ENCODE measurements around the gene LRP6. TPM values are rescaled to one million over a fixed set of nuclear protein-coding genes. Genes with fewer than 3 reads are reported as not detected.

The LRP6 gene
- total RNA-seq, 1 experiment from 2014 or later: 6.7 TPM

DNA sequence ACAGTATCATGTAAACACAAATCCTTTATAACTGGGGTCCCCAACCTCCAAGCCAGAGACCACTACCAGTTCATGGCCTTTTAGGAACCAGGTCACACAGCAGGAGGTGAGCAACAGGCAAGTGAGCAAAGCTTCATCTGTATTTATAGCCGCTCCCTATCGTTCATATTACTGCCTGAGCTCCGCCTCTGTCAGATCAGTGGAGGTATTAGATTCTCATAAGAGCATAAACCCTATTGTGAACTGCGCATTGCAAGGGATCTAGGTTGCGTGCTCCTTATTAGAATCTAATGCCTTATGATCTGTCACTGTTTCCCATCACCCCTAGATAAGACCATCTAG lies 49.9 kb downstream of the LRP6 start:
- peaks cover 4% of the 10 kb centered on the region; the same call in 1 of the 2 replicates for H3K4me1 ChIP-seq (ENCODE audit: low read length)
- DNase-seq: no peak
- H3K27me3 ChIP-seq (ENCODE audit: low read length): no peaks in the 10 kb centered on the region
- H3K4me3 ChIP-seq (ENCODE audit: low read length): no peak overlapping the region
- no peak overlapping the region for H3K9ac ChIP-seq (ENCODE audit: low read length)
- no peaks in the 10 kb centered on the region for H3K36me3 ChIP-seq (ENCODE audit: insufficient read depth, low read length)
- no peak overlapping the region for H3K4me2 ChIP-seq (ENCODE audit: low read depth, low read length, poor library complexity, severe bottlenecking)
- no peaks in the 10 kb centered on the region for H3K79me2 ChIP-seq (ENCODE audit: low read length)
- peaks cover 29% of the 10 kb centered on the region for H4K20me1 ChIP-seq (ENCODE audit: insufficient read depth, low read depth, low read length)
- no peaks in the 10 kb centered on the region for H3K9me3 ChIP-seq (ENCODE audit: low read length)
- H3K9me2 ChIP-seq (replicated peaks; ENCODE audit: insufficient read depth, low read length): no peaks in the 10 kb centered on the region; the same call in 1 of the 2 replicates
- H2AFZ ChIP-seq (ENCODE audit: low read length): no peak overlapping the region
- no peak overlapping the region for H3K27ac ChIP-seq (ENCODE audit: low read length)

DNA sequence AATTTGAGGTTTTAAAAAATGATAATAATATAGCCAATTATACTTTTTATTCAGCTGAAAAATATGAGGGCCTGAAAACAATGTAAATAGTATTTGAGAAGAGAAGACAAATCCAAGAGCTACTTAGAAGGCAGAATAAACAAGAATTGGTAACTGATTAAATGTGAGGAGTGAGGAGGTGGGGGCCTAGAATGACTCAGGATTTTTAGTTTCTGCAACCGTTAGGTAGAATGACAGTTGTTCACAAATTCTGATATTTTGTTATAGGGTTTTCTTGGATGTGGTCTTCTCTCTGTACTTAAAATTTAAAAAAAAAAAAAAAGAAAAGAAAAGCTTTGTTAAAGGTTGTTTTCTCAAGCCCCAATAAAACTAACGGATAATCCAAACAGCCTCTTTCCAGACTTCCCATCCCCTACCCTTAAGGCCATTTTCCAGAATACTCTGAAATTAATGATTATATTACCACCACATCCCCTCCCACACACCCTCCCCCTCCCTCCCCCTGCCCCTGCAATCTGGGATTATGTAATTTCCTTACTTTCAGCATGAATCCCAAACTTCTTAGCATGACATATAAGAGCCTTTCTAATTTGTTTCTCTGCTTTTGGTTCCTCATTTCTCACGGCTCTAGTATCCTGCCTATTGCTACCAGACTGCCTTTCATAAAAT lies 50.4 kb downstream of the LRP6 start:
- DNase-seq: no peak
- Histone ChIP-seq H3K4me1 (ENCODE audit: low read length) (peaks cover 4% of the 10 kb centered on the region; the same call in 1 of the 2 replicates), H3K79me2 (ENCODE audit: low read length) (no peaks in the 10 kb centered on the region), H3K27ac (ENCODE audit: low read length) (no peak overlapping the region), H3K9me2 (replicated peaks; ENCODE audit: insufficient read depth, low read length) (no peaks in the 10 kb centered on the region; the same call in 1 of the 2 replicates), H3K4me2 (ENCODE audit: low read depth, low read length, poor library complexity, severe bottlenecking) (no peak overlapping the region), H2AFZ (ENCODE audit: low read length) (no peak overlapping the region), H4K20me1 (ENCODE audit: insufficient read depth, low read depth, low read length) (peaks cover 24% of the 10 kb centered on the region), H3K4me3 (ENCODE audit: low read length) (no peak overlapping the region), H3K9me3 (ENCODE audit: low read length) (no peaks in the 10 kb centered on the region), H3K27me3 (ENCODE audit: low read length) (no peaks in the 10 kb centered on the region), H3K36me3 (ENCODE audit: insufficient read depth, low read length) (no peaks in the 10 kb centered on the region), H3K9ac (ENCODE audit: low read length) (no peak overlapping the region)

GRCh38 chr12:12214635-12215131 lies 52.2 kb downstream of the LRP6 start:
- H3K4me2 ChIP-seq (ENCODE audit: low read depth, low read length, poor library complexity, severe bottlenecking): no peak overlapping the region

GRCh38 chr12:12214201-12214600 lies 52.6 kb downstream of the LRP6 start:
- no peak overlapping the region for H3K4me3 ChIP-seq (ENCODE audit: low read length)
- H3K9me3 ChIP-seq (ENCODE audit: low read length): no peaks in the 10 kb centered on the region
- H3K27me3 ChIP-seq (ENCODE audit: low read length): no peaks in the 10 kb centered on the region
- H3K4me2 ChIP-seq (ENCODE audit: low read depth, low read length, poor library complexity, severe bottlenecking): no peak overlapping the region
- no peaks in the 10 kb centered on the region; the same call in 1 of the 2 replicates for H3K9me2 ChIP-seq (replicated peaks; ENCODE audit: insufficient read depth, low read length)
- H2AFZ ChIP-seq (ENCODE audit: low read length): no peak overlapping the region
- H3K36me3 ChIP-seq (ENCODE audit: insufficient read depth, low read length): no peaks in the 10 kb centered on the region
- H3K27ac ChIP-seq (ENCODE audit: low read length): no peak overlapping the region
- H4K20me1 ChIP-seq (ENCODE audit: insufficient read depth, low read depth, low read length): peaks cover 7% of the 10 kb centered on the region; the same call in 1 of the 2 replicates
- H3K79me2 ChIP-seq (ENCODE audit: low read length): no peaks in the 10 kb centered on the region
- no peak overlapping the region for H3K9ac ChIP-seq (ENCODE audit: low read length)
- DNase-seq: no peak
- peaks cover 4% of the 10 kb centered on the region; the same call in 1 of the 2 replicates for H3K4me1 ChIP-seq (ENCODE audit: low read length)

More at GRCh38 chr12:12214635-12215131, 52.2 kb downstream of the LRP6 start:
- no peak overlapping the region for H3K4me3 ChIP-seq (ENCODE audit: low read length)
- H3K4me1 ChIP-seq (ENCODE audit: low read length): peaks cover 4% of the 10 kb centered on the region; the same call in 1 of the 2 replicates
- no peak overlapping the region for H3K27ac ChIP-seq (ENCODE audit: low read length)
- no peaks in the 10 kb centered on the region for H3K36me3 ChIP-seq (ENCODE audit: insufficient read depth, low read length)
- H4K20me1 ChIP-seq (ENCODE audit: insufficient read depth, low read depth, low read length): peaks cover 11% of the 10 kb centered on the region; the same call in 1 of the 2 replicates
- no peaks in the 10 kb centered on the region for H3K27me3 ChIP-seq (ENCODE audit: low read length)
- no peak overlapping the region for H2AFZ ChIP-seq (ENCODE audit: low read length)
- H3K79me2 ChIP-seq (ENCODE audit: low read length): no peaks in the 10 kb centered on the region
- H3K9me3 ChIP-seq (ENCODE audit: low read length): no peaks in the 10 kb centered on the region
- H3K9ac ChIP-seq (ENCODE audit: low read length): no peak overlapping the region
- no peaks in the 10 kb centered on the region; the same call in 1 of the 2 replicates for H3K9me2 ChIP-seq (replicated peaks; ENCODE audit: insufficient read depth, low read length)
- no peak for DNase-seq

DNA sequence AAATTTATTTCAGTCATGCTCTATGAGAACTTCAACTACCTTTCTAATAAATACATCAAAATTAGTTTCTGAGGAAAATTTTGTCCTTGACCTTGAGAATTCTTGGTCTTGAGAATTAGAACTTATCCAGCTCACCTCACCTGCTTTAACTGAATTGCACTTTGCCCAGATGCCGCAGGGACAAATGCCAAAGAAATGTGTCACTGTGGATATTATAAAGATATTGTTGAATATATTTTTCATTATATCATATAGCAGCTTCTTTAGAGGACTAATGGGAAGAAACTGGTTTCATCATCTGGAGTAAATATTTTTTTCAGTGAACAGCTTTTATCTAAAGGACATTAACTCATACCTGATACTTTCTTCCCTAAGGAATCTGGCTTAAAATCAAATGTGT lies 54.1 kb downstream of the LRP6 start:
- peaks cover 5% of the 10 kb centered on the region; the same call in 1 of the 2 replicates for H4K20me1 ChIP-seq (ENCODE audit: insufficient read depth, low read depth, low read length)
- no peaks in the 10 kb centered on the region for H3K27me3 ChIP-seq (ENCODE audit: low read length)
- no peak overlapping the region for H3K4me2 ChIP-seq (ENCODE audit: low read depth, low read length, poor library complexity, severe bottlenecking)
- peaks cover 4% of the 10 kb centered on the region; the same call in 1 of the 2 replicates for H3K4me1 ChIP-seq (ENCODE audit: low read length)
- H3K4me3 ChIP-seq (ENCODE audit: low read length): no peak overlapping the region
- DNase-seq: no peak
- no peak overlapping the region for H3K9ac ChIP-seq (ENCODE audit: low read length)
- no peaks in the 10 kb centered on the region for H3K36me3 ChIP-seq (ENCODE audit: insufficient read depth, low read length)
- H3K79me2 ChIP-seq (ENCODE audit: low read length): no peaks in the 10 kb centered on the region
- H2AFZ ChIP-seq (ENCODE audit: low read length): no peak overlapping the region
- H3K9me3 ChIP-seq (ENCODE audit: low read length): no peaks in the 10 kb centered on the region
- H3K9me2 ChIP-seq (replicated peaks; ENCODE audit: insufficient read depth, low read length): no peaks in the 10 kb centered on the region; the same call in 1 of the 2 replicates
- no peak overlapping the region for H3K27ac ChIP-seq (ENCODE audit: low read length)

GRCh38 chr12:12210983-12211382 lies 55.9 kb downstream of the LRP6 start:
- Histone ChIP-seq H3K27me3 (ENCODE audit: low read length) (no peaks in the 10 kb centered on the region), H3K4me1 (ENCODE audit: low read length) (peaks cover 4% of the 10 kb centered on the region; the same call in 1 of the 2 replicates), H3K9ac (ENCODE audit: low read length) (no peak overlapping the region), H3K27ac (ENCODE audit: low read length) (no peak overlapping the region), H3K79me2 (ENCODE audit: low read length) (no peaks in the 10 kb centered on the region), H4K20me1 (ENCODE audit: insufficient read depth, low read depth, low read length) (peaks cover 5% of the 10 kb centered on the region; the same call in 1 of the 2 replicates), H3K4me3 (ENCODE audit: low read length) (no peak overlapping the region), H3K36me3 (ENCODE audit: insufficient read depth, low read length) (no peaks in the 10 kb centered on the region), H3K9me2 (replicated peaks; ENCODE audit: insufficient read depth, low read length) (no peaks in the 10 kb centered on the region), H3K4me2 (ENCODE audit: low read depth, low read length, poor library complexity, severe bottlenecking) (no peak overlapping the region), H2AFZ (ENCODE audit: low read length) (no peak overlapping the region), H3K9me3 (ENCODE audit: low read length) (no peaks in the 10 kb centered on the region)
- no peak for DNase-seq

DNA sequence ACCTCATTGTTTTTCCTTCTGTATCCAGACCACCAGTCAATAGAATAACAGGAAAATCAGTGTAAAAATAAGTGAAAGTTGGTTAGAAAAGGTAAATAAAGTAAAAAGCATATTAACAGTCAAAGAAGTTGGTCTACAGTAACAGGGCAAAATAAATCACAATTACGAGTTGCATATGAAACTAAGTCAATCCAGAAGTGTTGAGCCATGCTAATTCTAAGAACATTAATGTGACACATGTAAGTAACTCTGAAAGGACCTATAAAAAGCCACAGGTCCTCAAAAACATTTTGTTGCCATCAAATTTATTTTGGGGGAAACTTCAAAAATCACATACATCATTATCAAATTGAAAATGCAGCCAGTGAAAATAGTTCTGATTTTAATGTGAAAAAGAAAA lies 56.4 kb downstream of the LRP6 start:
- Histone ChIP-seq H3K4me3 (ENCODE audit: low read length) (no peak overlapping the region), H3K4me1 (ENCODE audit: low read length) (peaks cover 4% of the 10 kb centered on the region; the same call in 1 of the 2 replicates), H3K36me3 (ENCODE audit: insufficient read depth, low read length) (no peaks in the 10 kb centered on the region), H4K20me1 (ENCODE audit: insufficient read depth, low read depth, low read length) (peaks cover 5% of the 10 kb centered on the region; the same call in 1 of the 2 replicates), H3K9me2 (replicated peaks; ENCODE audit: insufficient read depth, low read length) (no peaks in the 10 kb centered on the region), H3K4me2 (ENCODE audit: low read depth, low read length, poor library complexity, severe bottlenecking) (no peak overlapping the region), H3K27ac (ENCODE audit: low read length) (no peak overlapping the region), H3K9ac (ENCODE audit: low read length) (no peak overlapping the region), H3K79me2 (ENCODE audit: low read length) (no peaks in the 10 kb centered on the region), H3K9me3 (ENCODE audit: low read length) (no peaks in the 10 kb centered on the region), H3K27me3 (ENCODE audit: low read length) (no peaks in the 10 kb centered on the region), H2AFZ (ENCODE audit: low read length) (no peak overlapping the region)
- DNase-seq: no peak

- Histone ChIP-seq H3K9ac (ENCODE audit: low read length) (no peak overlapping the region), H3K27ac (ENCODE audit: low read length) (no peak overlapping the region), H3K4me3 (ENCODE audit: low read length) (no peak overlapping the region), H2AFZ (ENCODE audit: low read length) (no peak overlapping the region), H4K20me1 (ENCODE audit: insufficient read depth, low read depth, low read length) (peaks cover 5% of the 10 kb centered on the region; the same call in 1 of the 2 replicates), H3K4me1 (ENCODE audit: low read length) (peaks cover under 1% of the 10 kb centered on the region; the same call in 1 of the 2 replicates), H3K36me3 (ENCODE audit: insufficient read depth, low read length) (no peaks in the 10 kb centered on the region), H3K27me3 (ENCODE audit: low read length) (no peaks in the 10 kb centered on the region), H3K9me3 (ENCODE audit: low read length) (no peaks in the 10 kb centered on the region), H3K9me2 (replicated peaks; ENCODE audit: insufficient read depth, low read length) (no peaks in the 10 kb centered on the region), H3K4me2 (ENCODE audit: low read depth, low read length, poor library complexity, severe bottlenecking) (no peak overlapping the region), H3K79me2 (ENCODE audit: low read length) (no peaks in the 10 kb centered on the region)
- DNase-seq: no peak
Measured at GRCh38 chr12:12209675-12210074, 57.2 kb downstream of the LRP6 start.

Data from Karpas-422 (cell line).